Measurements from ENCODE around the gene PUSL1. TPM values are rescaled to one million over a fixed set of nuclear protein-coding genes. Genes with fewer than 3 reads are reported as not detected.
A peak's percentile ranks its signal among the peaks of the same experiment; 100 is the strongest.

Gene PUSL1
- polyA plus RNA-seq, 2 of the 4 experiments (the other 2 are of a cell fraction) = 7.4 to 14.6 TPM

- POLR2A ChIA-PET = no interaction called here
- DNase-seq (ENCODE audit: low read depth in 1 of 2, low spot score in 1 of 2) (no peak), FAIRE-seq (no peak), ATAC-seq (no peak)
- WGBS (ENCODE audit: missing lambda C conversion rate) = no CpG with 5 or more reads among the region's 15 CpGs
- Histone ChIP-seq H3K27ac (no peak overlapping the region), H3K9me3 (no peaks in the 10 kb centered on the region), H3K4me3 (no peak overlapping the region), H3K4me2 (no peak overlapping the region), H3K4me1 (peaks cover 18% of the 10 kb centered on the region; the same call in 2 of the 3 replicates)
- CTCF ChIA-PET = interaction anchor here (1.0 kb wide), 1 partner anchor 35 kb away, joined by 5 read pairs; no protein-coding TSS in a partner anchor
- no peak for TF ChIP-seq RARB (CRISPR knock-in tag; IDR thresholded peaks at IDR 0.05)
- TF ChIP-seq RNF2 (IDR thresholded peaks at IDR 0.05; ENCODE audit: borderline replicate concordance, low read depth) = no peak
- no peak for TF ChIP-seq FOSB (CRISPR knock-in tag; IDR thresholded peaks at IDR 0.05)
Measured at GRCh38 chr1:1328254-1328653, 19.9 kb downstream of the PUSL1 start.

- peaks cover 18% of the 10 kb centered on the region; the same call in 2 of the 3 replicates for H3K4me1 ChIP-seq
- ATAC-seq (no peak), DNase-seq (ENCODE audit: low read depth in 1 of 2, low spot score in 1 of 2) (no peak), FAIRE-seq (no peak)
- H3K27ac ChIP-seq = no peak overlapping the region
- no peak overlapping the region for H3K4me3 ChIP-seq
- ChIA-PET CTCF (interaction anchor here (1.2 to 1.4 kb wide), 2 partner anchors 15 to 40 kb away, joined by 3 to 8 read pairs; no protein-coding TSS in a partner anchor), POLR2A (no interaction called here)
- no peaks in the 10 kb centered on the region for H3K9me3 ChIP-seq
- H3K4me2 ChIP-seq = no peak overlapping the region
- TF ChIP-seq MAZ (IDR thresholded peaks at IDR 0.05; ENCODE audit: borderline replicate concordance, low read depth, low read length) (no peak), CEBPB (IDR thresholded peaks at IDR 0.05) (no peak), ZC3H11A (IDR thresholded peaks at IDR 0.05) (no peak), CBX2 (IDR thresholded peaks at IDR 0.05; ENCODE audit: borderline replicate concordance, low read depth) (no peak), NR3C1 (IDR thresholded peaks at IDR 0.05) (no peak), HMGXB4 (CRISPR knock-in tag; IDR thresholded peaks at IDR 0.05; ENCODE audit: borderline replicate concordance) (no peak), RAD21 (conservative IDR thresholded peaks at IDR 0.05 in 1 of 2, IDR thresholded peaks at IDR 0.05 in 1 of 2) (no peak), NPAS2 (CRISPR knock-in tag; IDR thresholded peaks at IDR 0.05; ENCODE audit: borderline replicate concordance) (no peak)
- WGBS (ENCODE audit: missing lambda C conversion rate) = 94% methylated on average over 49 of the region's 58 CpGs
Measured at GRCh38 chr1:1329304-1330210, 21.2 kb downstream of the PUSL1 start.

- POLR2A ChIA-PET = no interaction called here
- CTCF ChIA-PET = interaction anchor here (1.2 to 2.5 kb wide), 3 partner anchors 14 to 41 kb away, joined by 3 to 8 read pairs (median 7); partner anchors contain the start of gene DVL1
- no peak for TF ChIP-seq CTCF (IDR thresholded peaks at IDR 0.05)
- TF ChIP-seq POLR2A (IDR thresholded peaks at IDR 0.05; ENCODE audit: low read length) = 0 out of 2 replicates have a peak, but pooled peaks have one; percentile 10
- 0 out of 2 replicates have a peak, but pooled peaks have one; percentile 12 for TF ChIP-seq PBX3 (IDR thresholded peaks at IDR 0.05)
- 17% methylated on average over 1 of the region's 15 CpGs for whole genome bisulfite sequencing (ENCODE audit: missing lambda C conversion rate)
- H3K4me2 ChIP-seq = peak overlapping the region; percentile 30; the same call in 1 of the 3 replicates
- peak overlapping the region in 1 of 2 experiments; percentile 52; a peak in 2 of 6 replicates for H3K27ac ChIP-seq
- no peaks in the 10 kb centered on the region for H3K9me3 ChIP-seq
- H3K4me3 ChIP-seq = no peak overlapping the region
- no peak for FAIRE-seq
- H3K4me1 ChIP-seq = peaks cover 17% of the 10 kb centered on the region; the same call in 2 of the 3 replicates
- ATAC-seq = peak; percentile 10 to 25; a peak in 4 of 6 replicates
- no peak for DNase-seq (ENCODE audit: low read depth in 1 of 2, low spot score in 1 of 2)
Measured at GRCh38 chr1:1330366-1331067, 22.1 kb downstream of the PUSL1 start.
